ENCODE data around the gene KRTAP12-4. TPM values are rescaled to one million over a fixed set of nuclear protein-coding genes. Genes with fewer than 3 reads are reported as not detected.
"Not testable (repeated sequence)": the region's sequence is repeated elsewhere in the genome, so short reads cannot be mapped to it uniquely, and the experiment has no call there.

The KRTAP12-4 gene
- total RNA-seq, 1 donor from 2014 or later = not detected

GRCh38 chr21:44614161-44614631 is 40.3 kb downstream of the KRTAP12-4 start:
- peaks cover 6% of the 10 kb centered on the region for H3K36me3 Mint-ChIP-seq (ENCODE audit: low read depth)
- no peak for DNase-seq (ENCODE audit: low spot score)
- H3K4me3 Mint-ChIP-seq (ENCODE audit: low read depth) = no peak overlapping the region
- no peaks in the 10 kb centered on the region for H3K27me3 Mint-ChIP-seq (ENCODE audit: low read depth)
- H3K9me3 Mint-ChIP-seq = peaks cover 37% of the 10 kb centered on the region
- intact Hi-C loops (cut with micrococcal nuclease) = no loop called here
- peaks cover 7% of the 10 kb centered on the region for H3K4me1 Mint-ChIP-seq (ENCODE audit: low read depth)
- no peak overlapping the region for H3K27ac Mint-ChIP-seq

DNA sequence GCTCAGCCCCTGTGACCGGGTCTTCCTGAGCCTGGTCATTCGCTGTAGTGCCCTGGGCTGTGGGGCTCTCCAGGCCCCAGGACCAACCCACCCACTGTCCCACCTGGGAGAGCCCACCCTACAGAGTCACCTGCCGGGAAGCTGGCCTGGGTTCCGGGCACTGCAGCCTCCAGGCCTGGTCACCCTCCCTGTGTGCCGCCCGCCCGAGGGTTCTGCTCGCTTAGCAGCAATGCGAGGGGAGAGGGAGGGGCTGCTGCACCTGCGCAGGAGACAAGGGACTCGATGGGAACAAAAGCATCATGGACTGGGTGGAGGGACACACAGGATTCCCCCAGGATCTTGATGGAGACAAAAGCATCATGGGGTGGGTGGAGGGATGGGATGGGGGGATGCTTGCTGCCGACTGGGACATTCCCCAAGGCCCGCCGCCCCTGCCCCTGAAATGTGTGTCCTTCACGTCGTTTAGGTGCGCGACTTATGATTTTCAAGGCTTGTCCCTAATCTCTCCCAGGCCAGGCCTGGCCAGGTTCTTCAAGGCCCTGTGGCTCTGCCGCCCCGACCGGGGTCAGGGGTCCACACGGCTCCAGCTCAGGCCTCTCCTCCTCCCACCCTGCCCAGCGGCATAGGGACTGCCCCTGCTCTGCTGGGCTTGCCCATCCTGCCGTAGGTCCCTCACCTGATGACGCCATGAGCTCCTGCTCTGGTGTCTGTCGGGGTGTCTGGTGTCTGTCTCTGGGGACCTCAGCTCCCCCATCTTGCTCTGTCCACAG is 40.9 kb downstream of the KRTAP12-4 start:
- Mint-ChIP-seq H3K4me1 (ENCODE audit: low read depth) (peaks cover under 1% of the 10 kb centered on the region), H3K27me3 (ENCODE audit: low read depth) (no peaks in the 10 kb centered on the region)

GRCh38 chr21:44612669-44613229 is 41.7 kb downstream of the KRTAP12-4 start:
- intact Hi-C loops (cut with micrococcal nuclease) = no loop called here
- Mint-ChIP-seq H3K36me3 (ENCODE audit: low read depth) (no peaks in the 10 kb centered on the region), H3K9me3 (peaks cover 34% of the 10 kb centered on the region), H3K27me3 (ENCODE audit: low read depth) (no peaks in the 10 kb centered on the region), H3K4me1 (ENCODE audit: low read depth) (no peaks in the 10 kb centered on the region), H3K4me3 (ENCODE audit: low read depth) (no peak overlapping the region), H3K27ac (no peak overlapping the region)
- no peak for DNase-seq (ENCODE audit: low spot score)

More for the DNA sequence above, 40.9 kb downstream of the KRTAP12-4 start:
- Mint-ChIP-seq H3K36me3 (ENCODE audit: low read depth) (no peaks in the 10 kb centered on the region), H3K27ac (no peak overlapping the region), H3K4me3 (ENCODE audit: low read depth) (no peak overlapping the region), H3K9me3 (peaks cover 36% of the 10 kb centered on the region)
- DNase-seq (ENCODE audit: low spot score) = no peak
- intact Hi-C loops (cut with micrococcal nuclease) = no loop called here

GRCh38 chr21:44612029-44612486 is 42.4 kb downstream of the KRTAP12-4 start, which contains the start of gene KRTAP10-8:
Gene KRTAP10-8, plus strand, starts transcription at chr21:44612079. Its CDS starts 22 bp downstream, at chr21:44612101.
- intact Hi-C loops (cut with micrococcal nuclease) = no loop called here
- no peaks in the 10 kb centered on the region for H3K36me3 Mint-ChIP-seq (ENCODE audit: low read depth)
- H3K27me3 Mint-ChIP-seq (ENCODE audit: low read depth) = no peaks in the 10 kb centered on the region
- H3K27ac Mint-ChIP-seq = no peak within 1 kb of the TSS
- H3K4me1 Mint-ChIP-seq (ENCODE audit: low read depth) = no peaks in the 10 kb centered on the region
- peaks cover 34% of the 10 kb centered on the region for H3K9me3 Mint-ChIP-seq
- no peak for DNase-seq (ENCODE audit: low spot score)
- no peak within 1 kb of the TSS for H3K4me3 Mint-ChIP-seq (ENCODE audit: low read depth)

DNA sequence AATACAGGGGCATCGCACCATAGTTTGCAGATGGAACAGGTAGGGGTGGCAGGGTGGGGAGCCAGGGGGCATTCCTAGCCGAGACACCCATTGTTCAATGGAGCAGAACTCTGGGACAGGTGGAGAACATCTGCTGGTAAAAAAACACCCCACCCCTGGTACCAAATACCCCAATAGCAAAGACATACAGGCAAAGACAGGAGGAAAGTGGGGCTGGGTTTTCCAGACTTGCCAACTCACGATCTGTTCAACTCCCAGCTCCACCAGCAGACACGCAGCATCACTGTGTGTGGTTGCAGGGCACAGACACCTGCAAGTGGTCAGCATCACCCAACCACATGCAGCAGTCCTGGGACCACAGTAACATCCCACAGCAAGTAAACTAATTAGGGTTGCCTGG is 42.9 kb downstream of the KRTAP12-4 start:
- H3K27me3 Mint-ChIP-seq (ENCODE audit: low read depth) = peaks cover 1% of the 10 kb centered on the region
- no peaks in the 10 kb centered on the region for H3K36me3 Mint-ChIP-seq (ENCODE audit: low read depth)
- intact Hi-C loops (cut with micrococcal nuclease) = no loop called here

DNA sequence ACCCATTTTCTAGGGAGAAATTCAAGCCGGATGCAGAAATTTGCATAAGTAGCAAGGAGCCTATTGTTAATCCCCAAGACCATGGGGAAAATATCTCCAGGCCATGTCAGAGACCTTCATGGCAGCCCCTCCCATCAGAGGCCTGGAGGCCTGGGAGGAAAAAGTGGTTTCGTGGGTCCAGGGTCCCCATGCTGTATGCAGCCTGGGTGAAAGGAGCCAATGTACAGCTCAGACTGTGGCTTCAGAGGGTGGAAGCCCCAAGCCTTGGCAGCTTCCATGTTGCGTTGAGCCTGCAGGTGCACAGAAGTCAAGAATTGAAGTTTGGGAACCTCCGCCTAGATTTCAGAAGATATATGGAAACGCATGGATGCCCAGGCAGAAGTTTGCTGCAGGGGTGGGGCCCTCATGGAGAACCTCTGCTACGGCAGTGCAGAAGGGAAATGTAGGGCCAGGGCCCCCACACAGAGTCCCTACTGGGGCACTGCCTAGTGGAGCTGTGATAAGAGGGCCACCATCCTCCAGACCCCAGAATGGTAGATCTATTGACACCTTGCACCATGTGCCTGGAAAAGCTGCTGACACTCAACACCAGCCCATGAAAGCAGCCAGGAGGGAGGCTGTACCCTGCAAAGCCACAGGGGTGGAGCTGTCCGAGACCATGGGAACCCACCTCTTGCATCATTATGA is 44.2 kb downstream of the KRTAP12-4 start:
- H3K27me3 Mint-ChIP-seq (ENCODE audit: low read depth); H3K27ac Mint-ChIP-seq; H3K36me3 Mint-ChIP-seq (ENCODE audit: low read depth); H3K4me3 Mint-ChIP-seq (ENCODE audit: low read depth); intact Hi-C loops (cut with micrococcal nuclease); H3K4me1 Mint-ChIP-seq (ENCODE audit: low read depth); DNase-seq (ENCODE audit: low spot score): not testable (repeated sequence)
- peaks cover 38% of the 10 kb centered on the region for H3K9me3 Mint-ChIP-seq

More for the DNA sequence above, 42.9 kb downstream of the KRTAP12-4 start:
- H3K4me1 Mint-ChIP-seq (ENCODE audit: low read depth) = no peaks in the 10 kb centered on the region
- no peak overlapping the region for H3K4me3 Mint-ChIP-seq (ENCODE audit: low read depth)
- H3K9me3 Mint-ChIP-seq = peaks cover 35% of the 10 kb centered on the region
- DNase-seq (ENCODE audit: low spot score) = no peak
- no peak overlapping the region for H3K27ac Mint-ChIP-seq

DNA sequence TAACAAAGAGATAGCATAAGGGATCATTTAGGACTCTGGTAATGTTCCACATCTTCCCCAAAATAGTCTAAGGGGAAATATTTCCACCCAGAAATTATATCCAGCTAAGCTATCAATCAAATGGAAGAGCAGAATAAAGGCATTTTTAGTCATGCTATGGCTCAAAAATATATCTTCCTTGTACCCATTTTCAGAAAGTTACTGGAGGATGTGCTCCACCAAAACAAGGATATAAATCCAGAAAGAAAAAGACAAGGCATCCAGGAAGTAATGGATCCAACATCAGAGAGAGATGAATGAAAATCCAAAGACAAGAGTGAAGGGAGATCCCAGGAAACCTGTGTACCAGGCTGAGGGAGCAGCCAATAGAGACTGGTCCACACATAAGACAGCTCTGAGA is 45.3 kb downstream of the KRTAP12-4 start:
- Mint-ChIP-seq H3K9me3 (peaks cover 38% of the 10 kb centered on the region), H3K36me3 (ENCODE audit: low read depth) (no peaks in the 10 kb centered on the region), H3K4me3 (ENCODE audit: low read depth) (no peak overlapping the region), H3K27ac (no peak overlapping the region), H3K27me3 (ENCODE audit: low read depth) (peaks cover 12% of the 10 kb centered on the region), H3K4me1 (ENCODE audit: low read depth) (no peaks in the 10 kb centered on the region)
- no peak for DNase-seq (ENCODE audit: low spot score)
- intact Hi-C loops (cut with micrococcal nuclease) = no loop called here

DNA sequence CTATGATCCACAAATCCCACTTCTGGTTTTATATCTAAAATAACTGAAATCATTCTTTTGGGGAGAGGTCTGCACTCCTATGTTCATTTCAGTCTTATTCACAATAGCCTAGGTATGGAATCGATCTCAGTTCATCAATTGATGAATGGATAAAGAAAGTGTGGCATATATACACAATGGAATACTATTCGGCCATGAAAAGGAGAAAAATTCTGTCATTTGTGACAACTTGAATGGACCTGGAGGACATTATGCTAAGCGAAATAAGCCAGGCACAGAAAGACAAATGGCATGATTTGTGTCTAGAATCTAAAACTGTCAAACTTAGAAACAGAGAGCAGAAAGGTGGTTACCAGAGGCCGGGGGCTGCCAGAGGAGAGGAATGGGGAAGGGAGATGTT is 48.0 kb downstream of the KRTAP12-4 start:
- intact Hi-C loops (cut with micrococcal nuclease) = no loop called here
- Mint-ChIP-seq H3K4me3 (ENCODE audit: low read depth) (no peak overlapping the region), H3K27ac (no peak overlapping the region), H3K27me3 (ENCODE audit: low read depth) (peaks cover 12% of the 10 kb centered on the region), H3K36me3 (ENCODE audit: low read depth) (no peaks in the 10 kb centered on the region), H3K9me3 (peaks cover 32% of the 10 kb centered on the region), H3K4me1 (ENCODE audit: low read depth) (no peaks in the 10 kb centered on the region)
- no peak for DNase-seq (ENCODE audit: low spot score)

Other genes with a start within 250 kb of the KRTAP12-4 start
- 2.2 and 2.3 TPM in 2 replicates for gene LRRC3, start 199.1 kb downstream of the KRTAP12-4 start, total RNA-seq
- gene KRTAP10-1, start 114.5 kb downstream of the KRTAP12-4 start, total RNA-seq = not detected in 2 replicates
- gene KRTAP10-2, start 103.2 kb downstream of the KRTAP12-4 start, total RNA-seq = not detected in 2 replicates
- gene KRTAP10-3, start 95.9 kb downstream of the KRTAP12-4 start, total RNA-seq = not detected in 2 replicates
- gene KRTAP10-4, start 80.9 kb downstream of the KRTAP12-4 start, total RNA-seq = not detected in 2 replicates
- gene KRTAP10-5, start 74.1 kb downstream of the KRTAP12-4 start, total RNA-seq = not detected in 2 replicates
- not detected in 2 replicates for gene KRTAP10-6, start 62.2 kb downstream of the KRTAP12-4 start, total RNA-seq
- gene KRTAP10-7, start 54.1 kb downstream of the KRTAP12-4 start, total RNA-seq = not detected in 2 replicates
- gene KRTAP10-8, start 42.6 kb downstream of the KRTAP12-4 start, total RNA-seq = not detected in 2 replicates
- not detected in 2 replicates for gene KRTAP10-9, start 27.6 kb downstream of the KRTAP12-4 start, total RNA-seq
- gene KRTAP10-10, start 17.3 kb downstream of the KRTAP12-4 start, total RNA-seq = not detected in 2 replicates
- not detected in 2 replicates for gene KRTAP10-11, start 8.2 kb downstream of the KRTAP12-4 start, total RNA-seq
- gene KRTAP12-3, start 3.3 kb upstream of the KRTAP12-4 start, total RNA-seq = not detected in 2 replicates
- not detected in 2 replicates for gene KRTAP12-2, start 12.3 kb upstream of the KRTAP12-4 start, total RNA-seq
- gene KRTAP12-1, start 27.5 kb upstream of the KRTAP12-4 start, total RNA-seq = not detected in 2 replicates
- gene KRTAP10-12, start 42.5 kb upstream of the KRTAP12-4 start, total RNA-seq = not detected in 2 replicates
- gene TSPEAR, start 56.9 kb upstream of the KRTAP12-4 start, total RNA-seq = not detected in 2 replicates
- 118 and 119 TPM in 2 replicates for gene UBE2G2, start 147.2 kb upstream of the KRTAP12-4 start, total RNA-seq
- 86.1 and 87.0 TPM in 2 replicates for gene SUMO3, start 163.4 kb upstream of the KRTAP12-4 start, total RNA-seq
- gene PTTG1IP, start 219.0 kb upstream of the KRTAP12-4 start, total RNA-seq = 48.1 and 48.3 TPM in 2 replicates

All from activated T-helper 2 cell treated with anti-CD3 and anti-CD28 coated beads, Interferon-gamma antibody, Interleukin-2, Interleukin-4, amounts not matched to agents 10 μg/mL and 5 μg/mL and 100 μg/mL, durations not matched to agents 14 hours and 24 hours and 36 hours (primary cell).